Pancreas (tissue), 10 donors: ENCODE measurements around the gene CST6. TPM values are rescaled to one million over a fixed set of nuclear protein-coding genes. Genes with fewer than 3 reads are reported as not detected.

Experiments used
- ATAC-seq, 4 donors: fragments of 200-7000 bp; cut with Tn5 transposase; one replicate each; pipeline versions ENCODE4 v1.8.0 to v1.9.1; 2020; ENCODE audit warnings: mild to moderate bottlenecking in 4 of 4, moderate library complexity in 4 of 4
- DNase-seq, 6 donors: peaks; one replicate each; pipeline ENCODE4 v3.0.0-alpha.2; 2020
- FAIRE-seq: peaks from 2 replicates; lab custom pipeline; 2012; peaks lifted over from hg19 to GRCh38; lab: Jason Lieb, UNC
- H3K27ac ChIP-seq, 4 donors: fragments of 200-600 bp; sonication (generic); 1 replicate in 3 of 4; 2 replicates in 1 of 4; pipeline versions ENCODE4 v1.5.0 to v1.8.0; 2020
- H3K27me3 ChIP-seq, 4 donors: fragments of 200-600 bp; one replicate each; pipeline ENCODE4 v1.8.0; 2021
- H3K36me3 ChIP-seq, 3 donors: fragments of 200-600 bp; sonication (generic) in 1 of 3; one replicate each; pipeline versions ENCODE4 v1.5.0 to v1.8.0; 2020 to 2021
- H3K4me1 ChIP-seq, 3 donors: fragments of 200-600 bp; one replicate each; pipeline ENCODE4 v1.8.0; 2021
- H3K4me3 ChIP-seq, 4 donors: fragments of 200-600 bp; sonication (generic) in 2 of 4; one replicate each; pipeline versions ENCODE4 v1.5.0 to v1.8.0; 2020 to 2021
- H3K9me3 ChIP-seq, 4 donors: fragments of 200-600 bp; one replicate each; pipeline ENCODE4 v1.8.0; 2021
- WGBS, 2 donors: extraction: QIAGEN DNeasy Blood & Tissue Kit; methylation state at CpG; one replicate each; pipeline ENCODE4 v1.1.7; 2013; 5-methylcytosine and 5-hydroxymethylcytosine counted together
- intact Hi-C, 3 donors: fragments of 100-400 bp; cut with DNase I; formaldehyde crosslinking; loops; one replicate each; pipeline versions ENCODE4 v1.11.1 to v1.14.2; 2022
- polyA plus RNA-seq, 2 donors: library from polyadenylated mRNA; stranded (reverse); fragments of 200-250 nt; gene quantifications; one replicate each; pipeline ENCODE4 v1.2.3, GENCODE V29; 2013
- total RNA-seq, 6 donors: library from RNA; stranded (reverse); fragmentation: NEBNext Ultra II Directional in 4 of 6; extraction: Animal tissue kit (Norgen Biotek cat#: 25700) in 4 of 6; gene quantifications; one replicate each; pipeline versions ENCODE4 v1.2.1 to v1.2.4, GENCODE V29; 2021 to 2023
- TF ChIP-seq, protein P1 (sequence below), 4 donors: fragments of 200-600 bp; sonication (generic) in 3 of 4; IDR thresholded peaks; one replicate each; pipeline versions ENCODE4 v1.5.0 to v1.8.0; 2021; ENCODE audit warnings: antibody characterized with exemption in 4 of 4
- donor health status: healthy with polysubstance abuse.
- donor health status: DM: no; HTN: no; CAD: no; lungs with moderate emphysema.
- donor health status: DM: no; HTN: no; CAD: no.
- donor health status: control.
- donor health status: control.
- donor health status: Bipolar disorder and iron deficiency.
- donor health status: DM: yes; HTN: yes; CAD: no.
- donor health status: DM: no; HTN: no; CAD: no.
- donor health status: DM: no; HTN: no; CAD: no.
- donor health status: DM: yes; HTN: yes; CAD: no.

The CST6 gene
- total and polyA plus RNA-seq, 8 donors, result 0.22 to 0.94 (median 0.72) TPM; not detected in 4

DNA sequence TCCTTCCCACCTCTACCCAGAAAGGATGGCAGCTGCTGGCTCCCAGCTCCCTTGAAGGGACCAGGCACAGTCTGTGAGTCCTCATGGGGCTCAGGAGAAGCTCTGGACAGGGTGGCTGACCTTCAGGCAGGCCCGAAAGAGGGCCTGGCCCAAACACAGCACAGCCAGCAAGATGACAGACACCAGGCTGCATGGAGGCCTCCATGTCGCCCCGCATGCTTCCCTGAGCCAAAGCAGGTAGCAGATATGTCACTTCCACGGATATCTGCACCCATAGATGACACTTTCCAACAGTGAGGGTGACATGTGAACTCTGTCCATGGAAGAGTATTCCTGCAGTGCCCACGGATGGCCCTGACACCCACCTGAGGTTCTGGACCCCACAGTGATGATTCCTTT, 28.2 kb upstream of the CST6 start:
- FAIRE-seq (no peak), ATAC-seq (no peak), DNase-seq (no peak)
- intact Hi-C loops, result loop anchor here in 2 of 3 donors (5.0 to 10.0 kb wide), 3 partner anchors 276 to 359 kb away; no protein-coding TSS in a partner anchor
- H3K4me1 ChIP-seq, result no peaks in the 10 kb centered on the region
- H3K36me3 ChIP-seq, result peaks cover 0 to 3% (median 2%) of the 10 kb centered on the region in 3 donors
- no peak overlapping the region for H3K27ac ChIP-seq
- H3K9me3 ChIP-seq, result no peaks in the 10 kb centered on the region
- H3K27me3 ChIP-seq, result no peaks in the 10 kb centered on the region
- H3K4me3 ChIP-seq, result no peak overlapping the region
- TF ChIP-seq, protein P1, sequence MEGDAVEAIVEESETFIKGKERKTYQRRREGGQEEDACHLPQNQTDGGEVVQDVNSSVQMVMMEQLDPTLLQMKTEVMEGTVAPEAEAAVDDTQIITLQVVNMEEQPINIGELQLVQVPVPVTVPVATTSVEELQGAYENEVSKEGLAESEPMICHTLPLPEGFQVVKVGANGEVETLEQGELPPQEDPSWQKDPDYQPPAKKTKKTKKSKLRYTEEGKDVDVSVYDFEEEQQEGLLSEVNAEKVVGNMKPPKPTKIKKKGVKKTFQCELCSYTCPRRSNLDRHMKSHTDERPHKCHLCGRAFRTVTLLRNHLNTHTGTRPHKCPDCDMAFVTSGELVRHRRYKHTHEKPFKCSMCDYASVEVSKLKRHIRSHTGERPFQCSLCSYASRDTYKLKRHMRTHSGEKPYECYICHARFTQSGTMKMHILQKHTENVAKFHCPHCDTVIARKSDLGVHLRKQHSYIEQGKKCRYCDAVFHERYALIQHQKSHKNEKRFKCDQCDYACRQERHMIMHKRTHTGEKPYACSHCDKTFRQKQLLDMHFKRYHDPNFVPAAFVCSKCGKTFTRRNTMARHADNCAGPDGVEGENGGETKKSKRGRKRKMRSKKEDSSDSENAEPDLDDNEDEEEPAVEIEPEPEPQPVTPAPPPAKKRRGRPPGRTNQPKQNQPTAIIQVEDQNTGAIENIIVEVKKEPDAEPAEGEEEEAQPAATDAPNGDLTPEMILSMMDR (IDR thresholded peaks at IDR 0.05), result no peak
- 70 to 71% methylated on average over 5 of the region's 5 CpGs for WGBS, 2 donors

DNA sequence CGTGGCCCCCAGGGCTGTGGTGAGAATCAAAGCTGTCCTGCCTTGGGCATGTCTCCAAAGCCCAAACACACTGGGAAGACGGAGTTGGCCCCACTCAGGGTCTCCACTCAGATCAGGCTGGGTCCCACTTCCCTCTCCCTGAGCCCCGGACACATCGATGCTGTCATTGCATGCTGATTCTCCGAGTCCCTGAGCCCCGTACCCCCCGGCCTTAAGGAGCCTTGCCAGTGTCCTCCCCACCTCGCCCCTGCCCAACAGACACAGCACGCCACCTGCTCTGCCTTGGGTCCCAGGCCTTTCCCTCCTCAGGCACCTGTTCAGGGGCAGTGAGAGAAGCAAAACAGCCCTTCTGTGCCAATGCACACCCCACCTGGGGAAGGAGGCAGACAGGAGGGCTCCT, 24.5 kb upstream of the CST6 start:
- no peak for DNase-seq
- Histone ChIP-seq H3K27me3 (no peaks in the 10 kb centered on the region), H3K4me3 (no peak overlapping the region), H3K4me1 (no peaks in the 10 kb centered on the region), H3K36me3 (no peaks in the 10 kb centered on the region), H3K27ac (no peak overlapping the region), H3K9me3 (no peaks in the 10 kb centered on the region)
- FAIRE-seq, result no peak
- WGBS, 2 donors, result 67 to 83% methylated on average over 9 of the region's 9 CpGs
- TF ChIP-seq, protein P1 (IDR thresholded peaks at IDR 0.05), result no peak
- intact Hi-C loops, result loop anchor here in 2 of 3 donors (5.0 to 10.0 kb wide), 4 partner anchors 100 to 363 kb away; partner anchors contain the start of gene FIBP (in 1 of the 2)
- ATAC-seq, result no peak

DNA sequence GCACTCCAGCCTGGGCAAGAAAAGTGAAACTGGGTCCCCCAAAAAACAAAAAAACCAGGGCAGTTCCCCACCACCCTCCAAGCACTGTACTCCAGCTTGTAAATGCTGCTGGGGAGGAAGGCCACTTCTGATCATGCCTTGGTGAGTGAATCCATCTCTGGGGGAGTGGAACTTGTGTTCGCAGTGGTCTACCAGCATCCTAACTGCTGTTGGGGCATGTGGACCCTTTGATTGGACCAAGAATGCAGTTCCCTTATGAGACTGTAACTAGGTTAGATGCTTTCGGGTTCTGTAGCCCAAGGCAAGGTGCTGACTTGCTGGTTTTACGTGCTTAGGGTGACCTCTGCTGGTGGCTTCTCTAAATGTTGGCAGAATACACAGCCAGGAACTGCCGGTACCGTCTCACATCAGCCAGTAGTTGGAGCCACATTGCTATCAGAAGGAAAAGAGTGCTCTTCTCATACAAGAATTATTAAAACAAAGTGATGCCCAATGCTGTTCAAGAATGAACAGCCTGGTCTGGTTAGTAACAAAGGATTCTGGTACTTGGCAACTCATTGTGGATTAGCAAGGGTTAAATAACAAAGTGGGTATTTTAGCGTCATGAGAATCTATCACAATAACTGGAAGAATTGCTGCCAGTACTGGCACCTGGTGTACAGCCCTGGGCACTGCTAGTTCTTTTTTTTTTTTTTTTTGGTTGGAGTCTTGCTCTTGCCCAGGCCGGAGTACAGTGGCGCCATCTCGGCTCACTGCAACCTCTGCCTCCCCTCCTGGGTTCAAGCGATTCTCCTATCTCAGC, 22.8 kb upstream of the CST6 start:
- intact Hi-C loops, result loop anchor here in 2 of 3 donors (5.0 to 10.0 kb wide), 4 partner anchors 102 to 364 kb away; partner anchors contain the start of gene FIBP (in 1 of the 2)
- H3K36me3 ChIP-seq, result no peaks in the 10 kb centered on the region
- no peak overlapping the region for H3K4me3 ChIP-seq
- no peaks in the 10 kb centered on the region for H3K4me1 ChIP-seq
- TF ChIP-seq, protein P1 (IDR thresholded peaks at IDR 0.05), result peak; percentile 56 to 91 (median 84)
- WGBS, 2 donors, result 10 to 11% methylated on average over 10 of the region's 10 CpGs
- no peaks in the 10 kb centered on the region for H3K27me3 ChIP-seq
- FAIRE-seq, result peak; percentile 94
- peak in 5 of 6 donors; percentile 69 to 95 (median 84) for DNase-seq
- peak; percentile 97 to 100 (median 100) for ATAC-seq
- H3K27ac ChIP-seq, result no peak overlapping the region
- no peaks in the 10 kb centered on the region for H3K9me3 ChIP-seq

DNA sequence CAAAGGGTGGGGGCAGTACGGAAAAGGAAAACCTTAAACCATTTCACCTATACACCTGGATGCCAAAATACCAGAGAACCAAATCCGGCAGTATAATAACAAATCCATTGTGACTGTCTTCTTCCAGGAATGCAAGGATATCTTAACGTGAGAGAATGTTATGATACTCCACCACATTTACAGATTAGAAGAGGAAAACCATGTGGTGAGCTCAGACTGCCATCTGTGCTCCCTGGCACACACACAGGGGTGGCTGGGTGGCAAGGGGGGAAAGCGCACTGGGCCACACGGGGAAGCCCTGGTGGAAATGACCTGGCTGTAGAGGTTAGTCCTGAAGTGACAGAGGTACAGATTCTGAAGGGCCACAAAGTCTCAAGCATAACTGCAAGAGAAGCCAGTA, 19.8 kb upstream of the CST6 start:
- no peaks in the 10 kb centered on the region for H3K27me3 ChIP-seq
- no peak overlapping the region for H3K4me3 ChIP-seq
- TF ChIP-seq, protein P1 (IDR thresholded peaks at IDR 0.05), result no peak
- 79 to 84% methylated on average over 5 of the region's 5 CpGs for WGBS, 2 donors
- H3K4me1 ChIP-seq, result no peaks in the 10 kb centered on the region
- no peak for ATAC-seq
- no peaks in the 10 kb centered on the region for H3K9me3 ChIP-seq
- H3K27ac ChIP-seq, result no peak overlapping the region
- DNase-seq, result no peak
- intact Hi-C loops, result no loop called here
- peaks cover 0 to under 1% (median 0%) of the 10 kb centered on the region in 3 donors for H3K36me3 ChIP-seq
- FAIRE-seq, result no peak

DNA sequence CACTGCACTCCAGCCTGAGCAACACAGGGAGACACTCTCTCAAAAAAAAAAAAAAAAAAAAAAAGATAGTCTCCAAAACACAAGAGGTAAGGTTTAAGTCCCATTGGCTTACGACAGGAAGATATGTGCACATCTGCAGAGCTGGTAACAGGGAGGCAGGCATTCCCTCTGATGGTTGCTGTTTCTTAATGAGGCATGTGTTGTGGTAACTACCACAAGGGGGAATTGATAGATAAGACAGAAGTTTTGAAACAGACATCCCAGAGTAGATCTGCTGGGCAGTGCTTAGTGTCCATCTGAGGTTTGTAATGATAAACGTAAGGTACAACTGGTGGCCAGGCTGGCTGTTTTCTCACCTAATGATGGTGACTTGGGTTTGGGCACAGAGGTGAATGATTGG, 14.5 kb upstream of the CST6 start:
- ATAC-seq (no peak), DNase-seq (no peak), FAIRE-seq (no peak)
- Histone ChIP-seq H3K4me3 (no peak overlapping the region), H3K9me3 (no peaks in the 10 kb centered on the region), H3K27ac (no peak overlapping the region), H3K27me3 (no peaks in the 10 kb centered on the region), H3K4me1 (peaks cover 0 to 9% (median 0%) of the 10 kb centered on the region in 3 donors), H3K36me3 (peaks cover 2 to 32% (median 22%) of the 10 kb centered on the region in 3 donors)
- TF ChIP-seq, protein P1 (IDR thresholded peaks at IDR 0.05), result no peak
- intact Hi-C loops, result no loop called here
- 87 to 89% methylated on average over 2 of the region's 2 CpGs for WGBS, 2 donors
